ENCODE data around the gene SGTB.
"Not testable (repeated sequence)": the region's sequence is repeated elsewhere in the genome, so short reads cannot be mapped to it uniquely, and the experiment has no call there.

GRCh38 chr5:65621961-65622360 lies 99.9 kb downstream of the SGTB start:
- TF ChIP-seq EZH2 (IDR thresholded peaks at IDR 0.05; ENCODE audit: low read length); CTCF (optimal IDR thresholded peaks at IDR 0.05 in 1 of 3, IDR thresholded peaks at IDR 0.05 in 1 of 3, conservative IDR thresholded peaks at IDR 0.05 in 1 of 3; ENCODE audit: extremely low read depth in 1 of 3, insufficient read depth in 2 of 3, low read length in 3 of 3): not testable (repeated sequence)

Data from keratinocyte (primary cell).